GM21367 (cell line): ENCODE measurements around the gene C3orf70.

Experiments used
- ATAC-seq: cut with Tn5 transposase; IDR thresholded peaks from one replicate; pipeline ENCODE4 v1.9.1; 2021; ENCODE audit not compliant: unreplicated experiment

C3orf70 gene

DNA sequence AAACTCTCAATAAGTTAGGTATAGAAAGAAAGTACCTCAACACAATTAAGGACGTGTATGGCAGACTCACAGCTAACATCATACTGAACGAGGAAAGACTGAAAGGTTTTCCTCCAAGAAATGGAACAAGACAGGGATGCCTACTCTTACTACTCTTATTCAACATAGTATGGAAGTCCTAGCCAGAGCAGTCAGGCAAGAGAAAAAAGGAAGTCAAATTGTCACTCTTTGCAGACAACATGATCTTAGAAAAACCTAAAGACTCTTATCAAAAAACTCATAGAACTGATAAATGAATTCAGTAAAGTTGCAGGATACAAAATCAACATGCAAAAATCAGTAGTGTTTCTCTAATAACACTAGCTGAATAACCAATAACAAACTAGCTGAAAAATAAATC, 96.0 kb downstream of the C3orf70 start:
- no peak for ATAC-seq

DNA sequence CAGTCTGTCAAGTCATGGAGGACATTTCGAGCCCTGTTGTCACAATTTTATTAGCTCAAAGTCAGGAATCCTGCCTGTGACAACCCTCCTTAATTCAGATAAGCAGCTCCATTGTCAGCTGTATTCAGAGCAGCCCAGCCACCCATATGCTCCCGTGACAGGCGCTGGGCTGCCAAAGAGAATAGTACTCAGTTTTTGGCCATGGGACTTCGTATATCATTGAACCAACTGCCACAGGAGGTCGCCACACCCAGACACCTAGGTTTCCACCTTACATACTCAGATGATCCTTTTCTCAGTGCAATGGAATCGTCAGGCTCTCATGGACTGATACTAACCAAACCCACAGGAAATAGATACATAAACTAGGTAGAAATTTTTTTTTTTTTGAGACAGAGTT, 100.2 kb downstream of the C3orf70 start:
- ATAC-seq = no peak

DNA sequence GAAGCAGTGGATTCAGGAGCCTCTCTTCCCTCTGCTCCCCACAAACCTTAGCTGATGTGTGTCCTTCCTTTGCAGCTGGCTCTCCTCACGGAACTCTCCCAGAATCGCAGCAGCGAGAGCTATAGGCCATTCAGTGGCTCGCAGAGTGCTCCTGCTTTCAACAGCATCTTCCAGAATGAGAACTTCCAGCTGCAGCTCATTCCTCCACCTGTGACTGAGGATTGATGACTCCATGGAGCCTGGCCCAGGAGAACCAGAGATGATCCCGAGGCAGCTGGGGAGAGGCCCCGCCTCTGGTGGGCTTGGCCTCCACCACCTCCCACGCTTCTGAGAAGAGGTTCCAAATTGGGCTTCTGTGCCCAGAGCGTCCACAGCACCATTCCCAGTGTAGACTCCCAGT, 101.1 kb downstream of the C3orf70 start:
- ATAC-seq = no peak

DNA sequence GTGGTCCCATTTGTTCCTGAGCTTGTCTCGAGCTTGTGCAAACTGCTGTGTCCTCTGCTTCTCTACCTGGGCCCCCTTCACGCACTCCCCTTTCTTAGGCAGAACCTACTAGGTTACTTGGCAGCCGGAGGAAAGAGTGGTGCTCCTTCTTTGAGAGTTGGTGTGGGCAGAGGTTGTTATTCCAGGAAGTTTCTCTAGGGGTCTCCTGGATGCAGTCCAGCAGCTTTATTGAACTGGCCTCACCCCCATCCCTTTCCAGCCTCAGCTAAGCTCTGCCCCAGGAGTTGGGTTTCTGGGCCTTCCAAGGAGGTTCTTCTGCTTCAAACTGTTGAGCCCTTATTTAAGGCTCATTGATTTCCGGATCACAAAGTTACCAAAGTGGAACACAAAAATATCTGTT, 103.2 kb downstream of the C3orf70 start:
- ATAC-seq = no peak

DNA sequence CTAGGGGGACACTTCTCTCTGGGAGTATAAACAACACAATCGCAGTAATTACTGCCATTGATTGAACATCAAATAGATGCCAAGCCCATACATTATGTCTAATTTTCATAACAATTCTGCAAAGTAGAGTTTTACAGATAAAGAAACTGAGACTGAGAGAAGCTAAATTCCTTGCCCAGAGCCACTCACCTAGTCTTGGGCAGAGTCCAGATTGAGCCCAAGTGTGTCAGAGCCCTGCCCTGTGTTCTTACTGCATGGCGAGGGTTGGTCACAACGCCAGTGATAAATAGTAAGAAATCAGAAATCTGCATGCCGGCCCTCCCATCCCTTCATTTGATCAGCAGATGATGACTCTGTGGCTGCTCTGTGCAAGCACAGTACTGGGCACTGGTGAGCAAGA, 106.3 kb downstream of the C3orf70 start:
- ATAC-seq = no peak

DNA sequence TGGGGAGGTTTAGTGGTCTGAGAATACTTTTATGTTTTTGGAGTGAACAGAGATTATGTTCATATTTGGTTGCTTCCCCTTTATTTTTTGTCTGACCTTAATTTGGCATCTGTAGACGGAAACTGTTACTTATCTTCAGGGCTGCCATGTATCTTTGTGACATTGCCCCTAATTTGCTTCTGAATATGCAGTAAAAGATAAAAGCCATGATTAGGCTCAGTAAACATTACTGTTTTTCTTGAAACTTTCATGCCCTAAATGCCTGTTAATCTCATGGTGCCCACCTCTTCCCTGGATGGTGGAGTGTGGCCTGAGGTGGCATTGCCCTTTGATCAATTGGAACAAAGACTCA, 106.7 kb downstream of the C3orf70 start:
- no peak for ATAC-seq

DNA sequence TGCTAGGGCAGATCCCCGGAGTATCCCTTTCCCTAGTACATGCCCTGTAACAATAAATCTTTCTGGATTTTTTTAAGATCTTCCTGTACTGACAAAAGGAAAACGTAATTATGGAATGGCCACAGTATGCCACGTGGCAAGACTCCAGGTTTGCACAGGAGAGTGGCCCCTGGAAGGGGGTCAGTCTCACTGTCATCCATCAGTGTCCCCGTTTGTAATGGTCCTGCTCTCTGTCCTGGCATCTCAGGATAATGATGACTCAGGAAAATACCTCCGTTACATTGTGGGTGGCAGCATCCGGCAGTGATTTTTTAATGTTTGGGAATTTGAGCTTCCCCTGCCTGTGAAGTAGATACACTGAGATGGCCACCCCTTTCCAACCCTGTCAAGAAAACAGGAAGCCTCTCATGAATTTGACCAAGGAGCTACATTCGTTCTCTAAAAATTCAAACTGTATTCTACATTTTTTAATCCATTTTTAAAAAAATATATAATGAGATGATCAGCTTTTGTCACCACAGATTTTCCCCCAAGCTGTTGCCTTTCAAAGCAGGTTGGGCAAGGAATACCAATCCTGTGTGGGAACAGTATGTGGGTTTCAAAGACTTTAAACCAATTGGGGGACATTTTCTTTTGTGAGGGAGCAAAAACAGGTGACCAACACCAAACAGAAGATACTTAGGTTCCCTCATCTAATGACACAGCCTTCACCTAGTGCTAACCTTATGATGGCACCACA, 110.4 kb downstream of the C3orf70 start:
- ATAC-seq = no peak

DNA sequence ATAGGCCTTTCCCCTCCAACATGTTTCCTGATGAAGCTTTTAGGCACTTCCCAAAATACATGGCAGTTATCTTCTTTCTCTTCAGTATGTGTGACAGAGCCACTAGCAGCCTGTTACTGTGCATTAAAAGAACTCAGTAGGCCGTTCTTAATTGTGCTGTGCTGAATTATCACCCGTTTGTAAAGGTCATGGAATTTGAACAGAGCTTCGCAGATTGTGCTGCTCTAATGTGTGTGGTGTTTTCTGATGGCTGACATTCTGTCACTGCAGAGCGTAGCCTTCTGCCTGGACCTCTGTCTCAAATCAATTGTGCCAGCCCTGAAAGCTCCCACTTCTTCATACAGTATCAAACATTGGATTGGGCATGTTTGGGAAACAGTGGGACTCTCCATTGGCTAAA, 111.3 kb downstream of the C3orf70 start:
- ATAC-seq = no peak

DNA sequence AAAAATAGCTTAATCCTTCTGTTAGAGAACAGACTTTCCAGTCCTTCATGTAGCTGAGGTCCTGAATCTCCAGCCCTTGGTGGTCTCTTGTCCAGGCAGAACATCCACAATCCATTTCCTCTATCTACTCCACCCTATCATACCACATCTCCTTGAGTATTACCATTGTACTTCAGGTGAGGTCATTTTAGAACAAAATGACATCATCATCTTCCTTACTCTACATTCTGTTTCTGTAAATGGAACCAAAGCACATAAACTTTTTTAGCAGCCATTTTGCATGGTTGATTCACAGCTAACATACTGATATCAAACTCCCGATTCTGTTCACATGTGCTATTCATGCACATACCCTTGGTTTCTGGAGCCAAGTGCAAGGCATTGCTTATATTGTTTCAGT, 112.4 kb downstream of the C3orf70 start:
- ATAC-seq = no peak

DNA sequence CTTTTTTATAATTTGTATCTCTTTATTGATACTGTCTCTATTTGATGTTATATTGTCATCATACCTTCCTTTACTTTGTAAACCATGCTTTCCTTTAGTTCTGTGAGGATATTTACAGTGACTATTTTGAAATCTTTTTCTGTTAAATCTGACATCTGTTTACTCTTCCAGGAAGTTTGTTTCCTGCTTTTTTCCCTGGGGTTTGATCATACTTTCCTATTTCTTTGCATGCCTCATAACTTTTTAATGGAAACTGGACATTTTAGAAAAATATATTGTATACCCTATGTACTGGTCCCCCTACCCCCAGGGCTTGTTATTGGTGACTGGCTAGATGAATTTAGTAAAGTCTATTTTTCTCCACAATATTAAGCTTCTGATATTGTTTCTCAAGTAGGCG, 115.1 kb downstream of the C3orf70 start:
- no peak for ATAC-seq

DNA sequence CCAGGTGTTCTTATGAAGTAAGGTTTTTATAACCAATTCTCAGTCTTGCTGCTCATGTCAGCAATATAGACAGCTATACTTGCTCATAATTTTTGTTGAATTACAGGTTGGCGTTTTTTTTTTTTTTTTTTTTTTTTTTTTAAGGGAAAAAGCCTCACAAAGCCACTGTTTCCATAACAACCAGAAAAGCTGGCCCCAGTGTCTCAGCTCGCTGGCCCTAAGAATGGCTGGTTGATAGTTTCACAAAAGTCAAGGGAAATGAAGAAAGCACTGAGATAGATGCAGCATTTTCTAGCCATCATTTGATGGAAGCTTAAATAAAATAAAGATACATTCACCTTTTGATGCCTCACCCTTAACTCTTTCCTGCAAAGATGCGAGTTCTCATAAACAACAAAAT, 121.9 kb downstream of the C3orf70 start:
- ATAC-seq = no peak

DNA sequence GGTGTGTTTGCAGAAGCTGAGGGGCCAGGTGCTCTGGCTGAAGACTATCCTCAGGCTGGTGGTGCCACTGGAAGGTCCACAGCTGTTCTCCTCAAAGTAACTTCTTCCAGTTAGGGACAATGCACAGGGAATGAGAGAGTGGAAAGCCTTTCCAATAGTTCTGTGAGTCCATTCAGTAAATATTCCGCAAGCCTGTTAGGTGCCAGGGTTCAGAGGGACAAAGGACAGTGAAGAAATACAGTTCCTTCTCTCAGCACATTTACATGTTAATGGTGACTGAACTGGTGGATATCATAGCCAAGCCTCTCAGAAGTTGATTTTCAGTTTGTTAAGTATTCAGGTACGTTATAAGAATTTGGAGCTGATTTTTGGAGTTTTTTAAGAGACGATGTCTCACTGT, 122.5 kb downstream of the C3orf70 start:
- no peak for ATAC-seq

DNA sequence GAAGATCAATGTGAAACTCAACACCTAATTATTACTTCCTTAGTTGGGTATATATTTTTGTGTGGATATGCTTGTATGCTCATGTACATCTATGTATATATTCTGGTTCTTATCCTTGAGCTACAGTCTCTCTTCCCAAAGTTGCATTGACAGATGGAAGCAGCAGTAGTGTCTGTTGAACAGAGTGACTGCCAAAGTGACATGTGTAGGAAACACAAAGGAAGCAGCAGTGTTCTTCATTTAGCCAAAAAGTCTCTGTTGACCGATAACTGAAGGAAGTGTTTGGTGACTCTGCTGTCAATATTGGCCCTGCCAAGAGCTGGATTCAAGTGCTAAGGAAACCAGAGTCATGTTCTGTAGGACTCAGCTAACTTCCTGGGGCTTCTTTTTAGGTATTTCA, 123.8 kb downstream of the C3orf70 start:
- no peak for ATAC-seq

DNA sequence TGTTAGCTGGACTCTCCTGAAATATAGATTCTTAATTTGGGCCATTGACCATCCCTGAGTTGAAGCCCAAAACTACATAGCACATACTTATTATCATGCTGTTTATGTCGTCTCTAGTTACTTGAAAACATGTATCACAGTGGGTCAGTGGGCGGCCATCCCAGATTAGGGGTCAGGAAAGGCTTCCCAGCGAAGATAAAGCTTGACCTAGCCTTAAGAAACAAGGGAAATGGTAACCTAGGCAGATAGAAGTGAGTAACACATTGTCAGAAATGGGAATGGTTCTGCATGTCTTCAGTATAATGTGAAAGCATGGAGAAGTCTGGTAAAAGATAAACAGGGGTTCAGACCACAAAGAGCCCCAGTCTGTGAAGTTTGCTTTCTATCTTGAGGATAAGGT, 124.7 kb downstream of the C3orf70 start:
- ATAC-seq = no peak
